Measurements from ENCODE around the gene METTL17. TPM values are rescaled to one million over a fixed set of nuclear protein-coding genes. Genes with fewer than 3 reads are reported as not detected.

The METTL17 gene
- total RNA-seq, 1 donor from 2014 or later: 37.3 TPM

- H3K4me1 ChIP-seq: peaks cover 54% of the 10 kb centered on the region
- no peak for DNase-seq
Measured at GRCh38 chr14:21026274-21026987, 36.7 kb downstream of the METTL17 start.

GRCh38 chr14:21026988-21027315 lies 37.2 kb downstream of the METTL17 start:
- H3K9me3 ChIP-seq (replicated peaks): no peaks in the 10 kb centered on the region
- no peak overlapping the region for H3K4me3 ChIP-seq
- peaks cover 3% of the 10 kb centered on the region for H3K36me3 ChIP-seq
- intact Hi-C loops (cut with micrococcal nuclease): no loop called here
- H3K4me1 ChIP-seq: peaks cover 50% of the 10 kb centered on the region
- TF ChIP-seq, protein P1, sequence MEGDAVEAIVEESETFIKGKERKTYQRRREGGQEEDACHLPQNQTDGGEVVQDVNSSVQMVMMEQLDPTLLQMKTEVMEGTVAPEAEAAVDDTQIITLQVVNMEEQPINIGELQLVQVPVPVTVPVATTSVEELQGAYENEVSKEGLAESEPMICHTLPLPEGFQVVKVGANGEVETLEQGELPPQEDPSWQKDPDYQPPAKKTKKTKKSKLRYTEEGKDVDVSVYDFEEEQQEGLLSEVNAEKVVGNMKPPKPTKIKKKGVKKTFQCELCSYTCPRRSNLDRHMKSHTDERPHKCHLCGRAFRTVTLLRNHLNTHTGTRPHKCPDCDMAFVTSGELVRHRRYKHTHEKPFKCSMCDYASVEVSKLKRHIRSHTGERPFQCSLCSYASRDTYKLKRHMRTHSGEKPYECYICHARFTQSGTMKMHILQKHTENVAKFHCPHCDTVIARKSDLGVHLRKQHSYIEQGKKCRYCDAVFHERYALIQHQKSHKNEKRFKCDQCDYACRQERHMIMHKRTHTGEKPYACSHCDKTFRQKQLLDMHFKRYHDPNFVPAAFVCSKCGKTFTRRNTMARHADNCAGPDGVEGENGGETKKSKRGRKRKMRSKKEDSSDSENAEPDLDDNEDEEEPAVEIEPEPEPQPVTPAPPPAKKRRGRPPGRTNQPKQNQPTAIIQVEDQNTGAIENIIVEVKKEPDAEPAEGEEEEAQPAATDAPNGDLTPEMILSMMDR (IDR thresholded peaks at IDR 0.05; ENCODE audit: borderline replicate concordance): no peak
- H3K27me3 ChIP-seq (ENCODE audit: low read depth): no peaks in the 10 kb centered on the region
- DNase-seq: no peak
- H3K27ac ChIP-seq (replicated peaks): peak overlapping the region; percentile 99

More at GRCh38 chr14:21026274-21026987, 36.7 kb downstream of the METTL17 start:
- Histone ChIP-seq H3K27me3 (ENCODE audit: low read depth) (no peaks in the 10 kb centered on the region), H3K27ac (replicated peaks) (peak overlapping the region; percentile 99), H3K36me3 (peaks cover 8% of the 10 kb centered on the region), H3K4me3 (peak overlapping the region; percentile 83), H3K9me3 (replicated peaks) (no peaks in the 10 kb centered on the region)
- intact Hi-C loops (cut with micrococcal nuclease): no loop called here
- TF ChIP-seq, protein P1 (IDR thresholded peaks at IDR 0.05; ENCODE audit: borderline replicate concordance): no peak

GRCh38 chr14:21029917-21030316 lies 40.1 kb downstream of the METTL17 start, which contains the start of gene TPPP2:
TSS of gene TPPP2 (plus strand) at chr14:21030217. CDS start at chr14:21030582, 365 bp downstream.
- no peak within 1 kb of the TSS for H3K4me3 ChIP-seq
- intact Hi-C loops (cut with micrococcal nuclease): no loop called here
- no peaks in the 10 kb centered on the region for H3K9me3 ChIP-seq (replicated peaks)
- H3K4me1 ChIP-seq: peaks cover 21% of the 10 kb centered on the region
- TF ChIP-seq, protein P1 (IDR thresholded peaks at IDR 0.05; ENCODE audit: borderline replicate concordance): no peak
- no peaks in the 10 kb centered on the region for H3K27me3 ChIP-seq (ENCODE audit: low read depth)
- no peak for DNase-seq
- no peak within 1 kb of the TSS for H3K27ac ChIP-seq (replicated peaks)
- H3K36me3 ChIP-seq: no peaks in the 10 kb centered on the region

DNA sequence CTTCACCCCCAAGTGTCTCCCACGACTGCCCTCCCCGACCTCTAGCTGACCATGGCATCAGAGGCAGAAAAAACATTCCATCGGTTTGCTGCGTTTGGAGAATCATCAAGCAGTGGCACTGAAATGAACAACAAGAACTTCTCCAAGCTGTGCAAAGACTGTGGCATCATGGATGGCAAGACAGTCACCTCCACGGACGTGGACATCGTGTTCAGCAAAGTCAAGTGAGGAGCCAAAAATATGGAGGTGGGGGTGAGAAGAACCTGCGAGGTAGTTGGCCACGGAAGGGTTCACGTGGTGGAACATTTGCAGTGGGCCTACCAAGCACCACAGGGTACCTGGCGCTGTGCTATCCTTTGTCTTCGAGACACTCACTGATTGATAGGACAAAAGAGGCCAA lies 40.8 kb downstream of the METTL17 start:
- no peaks in the 10 kb centered on the region for H3K9me3 ChIP-seq (replicated peaks)
- intact Hi-C loops (cut with micrococcal nuclease): no loop called here
- TF ChIP-seq, protein P1 (IDR thresholded peaks at IDR 0.05; ENCODE audit: borderline replicate concordance): no peak
- H3K4me1 ChIP-seq: peaks cover 16% of the 10 kb centered on the region
- H3K4me3 ChIP-seq: no peak overlapping the region
- no peak overlapping the region for H3K27ac ChIP-seq (replicated peaks)
- DNase-seq: no peak
- H3K36me3 ChIP-seq: no peaks in the 10 kb centered on the region
- H3K27me3 ChIP-seq (ENCODE audit: low read depth): no peaks in the 10 kb centered on the region

DNA sequence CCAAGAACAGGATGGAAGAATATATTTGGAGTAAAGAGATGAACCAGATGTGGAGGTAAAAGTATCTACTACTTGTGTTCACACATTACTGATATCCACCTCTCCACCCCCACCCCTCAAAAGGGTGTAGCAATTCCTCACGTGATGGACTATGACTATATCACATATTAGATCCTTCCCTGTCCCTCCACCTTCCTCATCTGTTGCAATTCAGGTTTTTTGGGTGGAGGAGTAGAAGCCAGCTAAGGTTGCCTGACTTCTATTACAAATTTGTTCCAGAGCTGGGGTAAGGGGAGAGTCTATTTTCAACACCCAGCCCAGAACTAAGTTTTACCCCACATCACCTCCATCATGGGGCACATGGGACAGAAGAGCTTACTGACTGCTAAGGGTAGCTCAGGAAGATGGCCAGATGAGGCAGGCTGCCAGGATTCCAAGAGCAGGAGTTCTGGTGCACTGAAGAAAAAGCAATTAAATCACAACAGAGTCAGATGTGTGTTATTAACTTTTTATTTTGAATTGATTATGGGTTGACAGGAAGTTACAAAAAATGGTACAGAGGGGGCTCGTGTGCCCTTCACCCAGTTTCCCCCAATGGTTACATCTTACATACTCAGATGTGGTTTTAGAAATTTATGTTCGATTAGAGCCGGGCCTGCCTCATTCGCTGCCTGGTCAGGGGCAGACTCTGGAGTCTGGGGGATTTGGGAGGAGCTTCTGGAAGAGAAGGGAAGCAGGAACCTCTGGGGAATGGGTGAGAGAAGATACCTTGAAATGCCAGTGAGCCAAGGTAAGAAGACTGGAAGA lies 42.7 kb downstream of the METTL17 start:
- H3K9me3 ChIP-seq (replicated peaks): no peaks in the 10 kb centered on the region
- no peak for DNase-seq
- TF ChIP-seq, protein P1 (IDR thresholded peaks at IDR 0.05; ENCODE audit: borderline replicate concordance): no peak
- no peak overlapping the region for H3K4me3 ChIP-seq
- intact Hi-C loops (cut with micrococcal nuclease): no loop called here
- no peaks in the 10 kb centered on the region for H3K27me3 ChIP-seq (ENCODE audit: low read depth)
- no peaks in the 10 kb centered on the region for H3K36me3 ChIP-seq
- no peak overlapping the region for H3K27ac ChIP-seq (replicated peaks)
- no peaks in the 10 kb centered on the region for H3K4me1 ChIP-seq

Measured in left ventricle myocardium inferior (tissue), 1 donor.